Coronary artery (tissue), 2 donors: ENCODE measurements around the gene HSPA14.
"Not testable (repeated sequence)": the region's sequence is repeated elsewhere in the genome, so short reads cannot be mapped to it uniquely, and the experiment has no call there.

ENCODE experiments used
- DNase-seq: peaks from one replicate; pipeline ENCODE4 v3.0.0-alpha.2; 2017; ENCODE audit warnings: low spot score
- H3K27ac ChIP-seq, 2 donors: fragments of 200-600 bp; sonication (generic); one replicate each; pipeline ENCODE4 v1.5.1; 2016 to 2019
- H3K4me3 ChIP-seq: fragments of 200-600 bp; sonication (generic); 2 replicates; pipeline ENCODE4 v1.5.1; 2016; ENCODE audit warnings: mild to moderate bottlenecking, moderate library complexity
- TF ChIP-seq, protein P1 (sequence below): fragments of 200-600 bp; sonication (generic); IDR thresholded peaks from one replicate; pipeline ENCODE4 v1.5.1; 2019; ENCODE audit warnings: antibody characterized with exemption

The HSPA14 gene

DNA sequence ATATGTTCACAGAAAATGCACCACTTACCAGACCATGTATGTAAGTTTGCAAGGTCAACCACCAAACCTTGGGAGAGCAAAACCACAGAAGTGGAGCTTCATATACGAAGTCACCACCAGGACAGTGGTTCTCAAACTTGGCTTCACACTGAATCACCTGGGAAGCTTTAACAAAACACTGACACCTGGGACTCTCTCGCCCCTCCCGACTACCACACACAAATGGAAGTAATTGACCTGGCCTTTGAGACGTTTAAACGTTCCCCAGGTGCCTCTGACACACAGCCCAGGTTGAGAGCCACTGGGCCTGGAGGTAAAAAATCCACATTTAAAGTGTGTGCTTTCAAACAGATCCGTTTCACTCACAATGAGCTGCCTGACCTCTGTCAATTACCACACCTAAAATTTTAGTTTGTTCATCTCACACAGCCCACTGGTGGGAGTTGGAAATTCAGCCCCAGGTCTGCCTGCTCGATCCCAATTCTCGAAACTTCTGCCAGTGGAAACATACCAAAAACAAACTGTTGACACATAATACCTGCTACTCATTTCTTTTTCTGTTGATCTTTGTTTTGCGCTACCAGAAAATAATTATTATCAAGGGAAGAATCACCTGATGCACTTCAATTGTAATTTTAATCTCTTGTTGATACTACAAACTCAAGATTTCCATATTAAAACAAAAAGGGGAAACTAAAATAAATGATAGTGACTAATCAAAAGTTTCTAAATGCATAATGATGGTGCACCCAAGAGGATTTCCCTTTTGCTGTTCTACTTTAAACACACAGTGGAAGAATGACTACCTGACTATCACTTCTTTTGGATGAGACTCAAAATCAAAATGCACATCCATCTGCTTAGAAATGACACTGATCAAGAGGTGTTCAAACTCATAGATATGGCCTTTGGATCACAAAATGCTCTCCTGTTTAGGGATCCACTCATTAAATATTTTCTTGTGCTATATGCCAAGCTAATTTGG lies 26.8 kb upstream of the HSPA14 start:
- TF ChIP-seq, protein P1, sequence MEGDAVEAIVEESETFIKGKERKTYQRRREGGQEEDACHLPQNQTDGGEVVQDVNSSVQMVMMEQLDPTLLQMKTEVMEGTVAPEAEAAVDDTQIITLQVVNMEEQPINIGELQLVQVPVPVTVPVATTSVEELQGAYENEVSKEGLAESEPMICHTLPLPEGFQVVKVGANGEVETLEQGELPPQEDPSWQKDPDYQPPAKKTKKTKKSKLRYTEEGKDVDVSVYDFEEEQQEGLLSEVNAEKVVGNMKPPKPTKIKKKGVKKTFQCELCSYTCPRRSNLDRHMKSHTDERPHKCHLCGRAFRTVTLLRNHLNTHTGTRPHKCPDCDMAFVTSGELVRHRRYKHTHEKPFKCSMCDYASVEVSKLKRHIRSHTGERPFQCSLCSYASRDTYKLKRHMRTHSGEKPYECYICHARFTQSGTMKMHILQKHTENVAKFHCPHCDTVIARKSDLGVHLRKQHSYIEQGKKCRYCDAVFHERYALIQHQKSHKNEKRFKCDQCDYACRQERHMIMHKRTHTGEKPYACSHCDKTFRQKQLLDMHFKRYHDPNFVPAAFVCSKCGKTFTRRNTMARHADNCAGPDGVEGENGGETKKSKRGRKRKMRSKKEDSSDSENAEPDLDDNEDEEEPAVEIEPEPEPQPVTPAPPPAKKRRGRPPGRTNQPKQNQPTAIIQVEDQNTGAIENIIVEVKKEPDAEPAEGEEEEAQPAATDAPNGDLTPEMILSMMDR: no peak
- no peak overlapping the region for H3K27ac ChIP-seq
- DNase-seq: no peak
- H3K4me3 ChIP-seq: no peak overlapping the region

DNA sequence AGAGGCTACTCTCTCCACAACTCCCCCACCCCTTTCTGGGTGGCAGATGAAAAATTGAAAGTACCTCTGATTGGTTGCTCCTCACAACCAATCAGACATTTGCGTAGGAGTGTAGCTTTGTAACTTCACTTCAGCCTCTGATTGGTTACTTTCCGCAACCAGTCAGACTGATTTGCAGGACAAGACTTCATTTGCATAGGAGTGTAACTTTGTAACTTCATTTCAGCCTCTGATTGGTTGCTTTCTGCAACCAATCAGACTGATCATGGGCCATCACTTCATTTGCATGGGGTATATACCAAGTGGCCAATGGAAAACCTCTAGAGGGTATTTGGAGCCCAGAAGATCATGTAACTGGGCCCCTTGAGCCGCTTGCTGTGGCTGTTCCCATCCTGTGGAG lies 25.8 kb upstream of the HSPA14 start:
- Histone ChIP-seq H3K27ac (no peak overlapping the region), H3K4me3 (no peak overlapping the region)
- no peak for DNase-seq
- TF ChIP-seq, protein P1: no peak

DNA sequence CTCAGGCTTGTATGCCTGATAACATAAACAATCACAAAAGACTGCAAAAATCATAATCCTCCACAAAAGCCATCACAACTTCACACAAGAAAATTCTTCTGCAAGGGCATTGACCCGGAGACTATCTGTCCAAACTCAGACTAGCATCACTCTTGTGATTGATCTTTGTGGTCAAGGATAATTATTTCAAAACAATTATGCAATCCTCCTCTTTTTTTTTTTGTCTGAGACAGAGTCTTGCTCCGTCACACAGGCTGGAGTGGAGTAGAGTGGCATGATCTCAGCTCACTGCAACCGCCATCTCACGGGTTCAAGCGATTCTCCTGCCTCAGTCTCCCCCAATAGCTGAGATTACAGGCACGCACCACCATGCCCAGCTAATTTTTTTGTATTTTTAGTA lies 22.4 kb upstream of the HSPA14 start:
- DNase-seq: no peak
- H3K27ac ChIP-seq: no peak overlapping the region
- TF ChIP-seq, protein P1: no peak
- H3K4me3 ChIP-seq: no peak overlapping the region

DNA sequence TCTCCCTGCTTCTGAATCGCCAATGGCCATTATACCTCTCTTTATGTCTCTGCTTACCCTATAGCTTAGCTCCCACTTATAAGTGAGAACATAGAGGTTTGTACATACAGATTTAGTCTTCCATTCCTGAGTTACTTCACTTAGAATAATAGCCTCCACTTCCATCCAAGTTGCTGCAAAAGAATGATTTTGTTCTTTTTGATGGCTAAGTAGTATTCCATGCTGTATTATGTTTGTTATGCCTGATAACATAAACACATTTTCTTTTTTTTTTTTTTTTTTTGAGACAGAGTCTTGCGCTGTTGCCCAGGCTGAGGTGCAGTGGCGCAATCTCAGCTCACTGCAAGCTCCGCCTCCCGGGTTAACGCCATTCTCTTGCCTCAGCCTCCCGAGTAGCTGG lies 21.4 kb upstream of the HSPA14 start:
- DNase-seq, H3K27ac ChIP-seq, H3K4me3 ChIP-seq: not testable (repeated sequence)

DNA sequence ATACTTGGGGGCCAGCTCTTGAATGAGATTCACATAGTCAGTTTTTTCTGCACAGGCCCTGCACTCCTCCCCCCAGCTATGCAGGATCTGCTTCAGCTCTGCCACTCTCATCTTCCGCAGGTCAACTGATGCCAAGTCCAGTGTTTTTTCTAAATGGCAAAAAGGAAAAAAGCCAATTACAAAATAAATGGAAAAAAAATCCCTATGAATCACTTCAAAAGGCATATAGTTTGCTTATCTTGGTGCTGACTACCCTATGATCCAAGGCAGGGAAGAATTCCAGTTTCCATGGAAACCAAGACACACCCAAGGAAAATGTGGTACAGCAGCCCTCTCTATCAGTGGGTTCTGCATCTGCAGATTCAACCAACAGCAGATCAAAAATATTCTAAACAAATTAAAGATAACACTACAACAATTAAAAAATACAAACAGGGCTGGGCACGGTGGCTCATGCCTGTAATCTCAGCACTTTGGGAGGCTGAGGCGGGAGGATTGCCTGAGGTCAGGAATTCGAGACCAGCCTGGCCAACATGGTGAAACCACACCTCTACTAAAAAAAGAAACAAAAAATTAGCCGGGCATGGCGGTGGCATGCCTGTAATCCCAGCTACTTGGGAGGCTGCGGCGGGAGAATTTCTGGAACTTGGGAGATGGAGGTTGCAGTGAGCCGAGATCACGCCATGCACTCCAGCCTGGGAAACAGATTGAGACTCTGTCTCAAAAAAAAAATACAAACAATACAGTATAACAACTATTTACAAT lies 17.9 kb upstream of the HSPA14 start:
- no peak for DNase-seq
- TF ChIP-seq, protein P1: no peak
- H3K4me3 ChIP-seq: no peak overlapping the region
- H3K27ac ChIP-seq: no peak overlapping the region

DNA sequence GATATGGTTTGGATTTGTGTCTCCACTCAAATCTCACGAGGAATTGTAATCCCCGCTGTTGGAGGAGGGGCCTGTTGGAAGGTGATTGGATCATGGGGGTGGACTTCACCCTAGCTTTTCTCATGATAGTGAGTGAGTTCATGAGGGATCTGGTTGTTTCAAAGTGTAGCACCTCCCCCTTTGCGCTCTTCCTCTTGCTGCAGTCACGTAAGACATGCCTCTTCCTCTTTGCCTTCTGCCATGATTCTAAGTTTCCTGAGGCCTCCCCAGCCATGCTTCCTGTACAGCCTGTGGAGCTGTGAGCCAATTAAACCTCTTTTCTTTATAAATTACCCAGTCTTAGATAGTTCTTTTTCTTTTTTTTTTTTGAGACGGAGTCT lies 17.3 kb upstream of the HSPA14 start:
- TF ChIP-seq, protein P1: no peak
- no peak for DNase-seq
- H3K27ac ChIP-seq: no peak overlapping the region
- no peak overlapping the region for H3K4me3 ChIP-seq

DNA sequence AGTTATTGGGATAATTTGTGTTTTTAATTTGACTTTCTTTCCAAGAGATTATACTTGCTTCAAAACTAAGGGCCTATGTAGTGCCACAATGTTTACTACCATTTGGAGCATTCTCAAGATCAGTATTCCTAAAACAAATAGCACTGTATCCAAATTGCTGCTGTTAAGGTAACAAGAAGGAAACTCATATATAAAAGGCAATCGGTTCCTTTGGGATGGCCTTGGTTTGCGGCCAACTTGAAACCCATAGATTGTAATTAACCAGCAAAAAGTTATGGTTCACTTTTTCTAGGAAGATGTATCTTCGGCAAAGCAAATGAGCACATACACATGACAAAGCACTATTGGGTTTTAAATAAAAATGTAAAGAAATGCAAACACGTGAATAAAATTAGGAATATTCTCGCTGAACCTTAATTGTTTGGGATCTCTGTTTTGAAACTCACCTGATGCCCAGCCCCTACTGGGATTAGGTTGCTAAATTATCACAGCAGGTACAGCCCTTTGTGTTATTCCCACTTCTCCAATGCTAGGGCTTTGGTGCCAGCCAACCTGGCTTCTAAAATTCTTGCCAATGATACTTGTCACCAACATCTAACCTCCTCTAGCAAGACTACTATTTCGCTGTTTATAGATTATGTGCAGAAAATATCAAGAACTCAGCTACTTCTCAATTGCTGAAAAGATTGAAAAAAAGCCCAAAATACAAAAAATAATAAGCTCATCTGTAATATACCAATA lies 16.3 kb upstream of the HSPA14 start:
- H3K4me3 ChIP-seq: no peak overlapping the region
- H3K27ac ChIP-seq: no peak overlapping the region
- TF ChIP-seq, protein P1: no peak
- no peak for DNase-seq
